ENCODE results near the gene LNX2. TPM values are rescaled to one million over a fixed set of nuclear protein-coding genes. Genes with fewer than 3 reads are reported as not detected.

The LNX2 gene
- 1 to 10 TPM; 4.6 to 7.5 (median 5.4) TPM for polyA plus RNA-seq (ENCODE audit: insufficient read length in 10 of 10)
- long read RNA-seq, donor 1 = 0 reads
- long read RNA-seq, donor 2 = 0 reads
- long read RNA-seq, donor 3 = 0 reads
- long read RNA-seq, donor 4, partial matches to known transcripts = 155 of 155 reads
- long read RNA-seq, donor 4, other reads (novel, unspliced or antisense) = 0 of 155 reads
- long read RNA-seq, donor 5, partial matches to known transcripts = 94 of 168 reads
- long read RNA-seq, donor 5, other reads (novel, unspliced or antisense) = 74 of 168 reads
- long read RNA-seq, donor 6, partial matches to known transcripts = 251 of 257 reads
- long read RNA-seq, donor 6, other reads (novel, unspliced or antisense) = 6 of 257 reads
- long read RNA-seq, donor 7, full-length matches to known transcripts = 1 of 154 reads
- long read RNA-seq, donor 7, partial matches to known transcripts = 153 of 154 reads
- long read RNA-seq, donor 7, other reads (novel, unspliced or antisense) = 0 of 154 reads
- long read RNA-seq, donor 8 = 0 reads
- long read RNA-seq, donor 9 = 0 reads

GRCh38 chr13:27620377-27621115, at the start of gene LNX2:
LNX2 (minus strand) TSS chr13:27620529; CDS start chr13:27581703, 38,826 bp downstream.
- DNase-seq = peak; percentile 97 to 98 (median 98)

DNA sequence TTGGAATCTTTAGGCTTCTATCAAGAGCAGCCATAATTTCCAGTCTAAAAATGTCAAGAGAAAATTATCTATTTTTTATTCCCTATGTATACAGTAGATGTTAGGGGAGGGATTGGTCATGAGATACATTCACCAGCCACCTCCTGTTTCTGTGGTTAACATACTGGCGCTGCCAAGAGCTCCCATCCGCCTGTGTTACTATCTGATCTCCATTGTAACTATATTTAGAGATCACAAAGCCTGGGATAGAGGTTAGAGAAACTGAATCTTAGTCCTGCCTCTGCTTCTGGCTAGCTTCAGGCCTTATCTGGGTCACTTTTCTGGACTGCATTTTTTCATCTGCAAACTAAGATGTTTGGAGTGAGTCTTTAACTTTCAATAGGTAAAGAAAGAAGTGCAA, 47.6 kb upstream of the LNX2 start:
- DNase-seq = no peak

DNA sequence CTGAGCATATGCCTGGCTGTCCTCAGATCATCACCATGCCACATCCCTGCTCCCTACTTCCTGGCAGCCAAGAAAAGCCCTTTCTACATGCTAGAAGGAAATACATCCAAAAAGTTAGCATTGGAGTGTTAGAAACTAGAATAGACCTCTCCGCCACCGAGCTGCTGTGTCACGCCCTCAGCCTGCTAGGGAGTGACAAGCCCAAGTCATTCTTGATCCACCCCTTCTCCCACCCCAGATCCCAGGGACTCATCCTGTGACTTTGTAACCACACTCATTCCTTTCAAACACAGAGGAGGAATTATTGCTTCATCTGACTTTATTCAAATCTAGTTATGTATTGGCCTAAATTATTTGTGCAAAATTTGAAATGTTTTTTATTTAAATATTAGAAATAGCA, 46.6 kb upstream of the LNX2 start:
- DNase-seq = no peak

DNA sequence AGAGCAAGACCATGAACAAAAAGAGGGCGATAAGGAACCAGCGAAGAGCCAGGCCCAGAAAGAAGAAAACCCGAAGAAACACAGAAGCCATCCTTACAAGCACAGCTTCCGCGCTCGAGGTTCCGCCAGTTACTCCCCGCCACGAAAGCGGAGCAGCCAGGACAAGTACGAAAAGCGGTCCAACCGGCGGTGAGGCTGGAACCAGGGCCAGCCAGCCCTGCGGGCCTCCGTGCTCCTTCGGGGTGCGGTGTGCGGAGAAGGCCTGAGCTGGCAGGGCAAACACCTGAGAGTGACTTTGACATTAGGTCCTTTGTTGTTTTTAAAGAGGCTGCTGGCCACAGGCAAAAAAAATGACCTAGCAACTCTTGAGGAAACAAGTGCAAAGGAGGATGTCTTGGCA, 45.4 kb upstream of the LNX2 start:
- no peak for DNase-seq

- DNase-seq = no peak
Observed at GRCh38 chr13:27665333-27665732, 45.0 kb upstream of the LNX2 start.

DNA sequence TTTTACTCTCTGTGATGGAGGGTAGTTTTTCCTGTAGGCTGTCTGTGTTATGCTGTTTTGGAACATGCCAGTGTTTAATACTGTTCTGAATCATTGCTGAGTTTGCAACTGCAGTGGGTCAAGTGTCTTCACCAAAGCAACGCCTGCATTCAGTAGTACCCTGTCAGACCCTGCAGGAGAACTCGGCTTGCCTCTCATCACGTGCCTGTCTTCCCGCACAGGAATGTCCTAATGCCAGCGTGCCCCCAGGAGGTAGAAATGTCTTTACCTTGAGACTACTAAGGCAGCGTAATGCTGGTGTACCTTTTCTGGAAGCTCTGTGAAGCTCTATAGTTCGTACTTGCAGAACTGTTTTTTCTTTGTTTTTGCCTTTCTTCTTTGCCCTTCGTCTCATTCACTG, 43.6 kb upstream of the LNX2 start:
- no peak for DNase-seq

GRCh38 chr13:27662738-27663470, 42.6 kb upstream of the LNX2 start:
- DNase-seq = no peak

GRCh38 chr13:27661017-27661416, 40.7 kb upstream of the LNX2 start:
- DNase-seq = no peak

DNA sequence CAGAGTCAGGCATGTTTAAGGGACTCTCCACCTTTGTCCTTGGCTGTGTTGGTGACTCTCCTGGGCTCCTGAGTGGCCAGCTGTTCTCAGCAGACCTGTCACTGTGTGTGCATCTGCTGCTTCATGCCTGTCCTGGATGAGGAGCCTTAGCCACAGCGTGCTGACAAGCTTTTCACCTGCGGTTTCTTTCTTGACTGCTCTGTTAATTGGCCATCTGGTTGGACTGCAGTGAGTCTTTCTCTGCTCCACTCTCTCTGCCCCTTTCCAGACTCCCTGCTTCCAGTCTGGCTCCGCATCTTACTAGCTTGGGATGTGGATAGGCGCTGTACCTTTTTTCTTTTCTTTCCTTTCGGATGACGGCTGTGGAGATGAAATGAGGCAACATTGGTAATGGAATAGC, 40.2 kb upstream of the LNX2 start:
- no peak for DNase-seq

GRCh38 chr13:27659145-27659865, 39.0 kb upstream of the LNX2 start:
- no peak for DNase-seq

GRCh38 chr13:27658546-27658945, 38.2 kb upstream of the LNX2 start:
- DNase-seq = peak in 1 of 3 donors; percentile 5

DNA sequence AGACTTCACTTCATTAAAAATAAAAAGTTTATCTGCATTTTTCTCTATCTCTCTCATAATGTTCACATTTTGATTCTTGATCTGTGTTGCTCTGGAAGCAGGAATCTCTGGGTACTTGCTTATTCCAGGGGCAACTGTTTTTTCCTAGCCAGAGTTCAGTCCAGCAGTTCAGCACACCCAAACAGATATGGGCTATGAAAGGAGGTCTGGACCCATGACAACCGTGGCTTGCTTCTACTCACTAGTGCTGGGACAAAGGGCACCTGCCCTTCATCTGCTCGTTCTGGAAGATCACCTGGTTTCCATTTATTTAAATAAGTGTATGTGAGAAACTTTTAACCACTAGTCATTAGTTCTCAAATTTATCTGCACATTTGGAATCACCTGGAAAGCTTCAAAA, 37.4 kb upstream of the LNX2 start:
- DNase-seq = no peak

GRCh38 chr13:27654816-27655215, 34.5 kb upstream of the LNX2 start:
- DNase-seq = no peak

- no peak for DNase-seq
Observed at GRCh38 chr13:27654059-27654458, 33.7 kb upstream of the LNX2 start.

DNA sequence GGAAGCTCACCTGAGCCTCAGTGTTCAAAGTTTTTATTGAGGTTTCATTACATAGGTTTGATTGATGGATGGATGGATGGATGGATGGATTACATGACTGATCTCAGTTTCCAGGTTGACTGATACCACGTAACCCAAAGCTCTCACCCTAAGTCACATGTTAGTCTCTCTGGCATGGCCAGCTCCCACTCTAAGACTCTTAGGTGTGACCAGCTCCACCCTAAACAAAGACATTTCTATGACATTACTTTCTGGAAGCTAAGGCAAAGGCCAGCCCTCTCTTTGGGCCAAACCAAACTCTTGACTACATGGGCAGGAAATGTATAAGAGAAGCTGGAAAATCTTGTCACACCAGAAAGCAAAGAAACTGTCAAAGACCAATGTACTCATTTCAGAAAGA, 30.0 kb upstream of the LNX2 start:
- DNase-seq = no peak

DNA sequence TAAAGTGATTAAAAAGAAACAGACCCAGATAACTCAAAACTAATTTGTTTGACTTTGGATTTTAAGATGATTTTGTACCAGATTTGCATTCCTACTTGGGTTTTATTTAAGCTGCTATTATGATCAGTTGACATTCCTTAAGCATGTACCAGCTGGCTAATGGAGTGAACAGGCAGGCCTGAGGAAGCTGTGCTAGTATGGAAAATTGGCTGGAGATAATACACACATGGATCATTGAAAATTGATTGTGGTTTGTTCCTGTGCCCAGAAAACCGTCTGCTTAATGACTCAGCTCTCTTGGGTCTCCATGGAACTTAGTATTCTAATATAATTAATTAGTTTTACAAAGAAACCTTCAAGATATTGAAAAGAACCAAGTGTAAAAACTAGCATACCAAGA, 24.0 kb upstream of the LNX2 start:
- DNase-seq = peak; percentile 51 to 67 (median 57)

- no peak for DNase-seq
Observed at GRCh38 chr13:27643334-27644132, 23.2 kb upstream of the LNX2 start.

DNA sequence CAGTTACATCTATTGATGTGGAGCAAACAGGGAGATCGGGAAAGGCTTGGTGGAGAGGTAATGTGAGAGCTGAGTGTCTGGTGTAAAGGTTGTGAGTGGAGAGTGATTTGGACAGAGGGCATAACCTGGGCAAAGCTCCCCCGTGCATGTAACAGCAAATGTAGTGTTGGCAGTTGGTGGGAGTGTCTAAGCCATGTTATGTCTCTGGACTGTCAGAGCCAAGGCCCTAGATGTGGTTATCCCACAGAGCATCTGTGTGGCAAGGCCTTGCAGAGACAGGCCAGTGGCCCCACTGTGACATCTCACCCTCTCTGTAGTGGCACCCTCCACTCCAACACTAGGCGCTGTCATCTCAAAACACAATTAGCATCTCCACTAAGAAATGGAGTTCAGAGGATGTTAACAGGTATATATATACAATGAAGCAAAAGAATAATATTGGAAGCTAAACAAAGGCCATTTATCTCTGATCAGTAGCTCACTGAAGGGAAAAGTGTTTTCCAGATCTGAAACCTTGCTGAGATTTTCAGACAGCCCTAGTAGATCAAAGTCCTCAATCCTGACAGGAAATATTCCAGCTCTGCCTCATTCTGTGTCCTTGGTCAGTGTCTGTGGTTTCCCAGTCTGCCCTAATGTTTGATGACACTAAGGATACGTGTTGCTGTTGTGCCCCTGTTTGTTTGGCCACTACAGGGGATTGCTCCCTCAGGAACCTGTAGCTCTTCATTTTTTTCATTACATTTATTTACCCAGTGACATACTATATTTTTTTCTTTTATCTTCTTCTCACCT, 21.6 kb upstream of the LNX2 start:
- DNase-seq = no peak

DNA sequence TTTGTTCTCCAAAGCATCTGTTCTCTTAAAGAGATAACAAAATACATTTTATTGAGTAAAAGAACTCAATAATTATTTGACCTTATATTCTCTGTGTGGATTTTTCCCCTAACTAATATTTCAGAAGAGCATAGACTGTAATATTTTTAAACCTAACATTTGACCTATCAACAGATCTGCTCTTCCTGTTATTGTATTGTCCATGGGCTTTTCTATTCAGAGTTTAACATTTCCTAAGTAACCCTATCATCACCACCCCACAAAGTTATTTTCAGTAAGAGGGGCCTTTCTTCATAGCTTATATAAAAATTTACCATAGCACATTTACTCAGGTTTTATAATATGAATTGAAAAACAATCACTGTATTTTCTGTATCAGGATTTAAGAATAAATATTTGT, 18.9 kb upstream of the LNX2 start:
- DNase-seq = no peak

DNA sequence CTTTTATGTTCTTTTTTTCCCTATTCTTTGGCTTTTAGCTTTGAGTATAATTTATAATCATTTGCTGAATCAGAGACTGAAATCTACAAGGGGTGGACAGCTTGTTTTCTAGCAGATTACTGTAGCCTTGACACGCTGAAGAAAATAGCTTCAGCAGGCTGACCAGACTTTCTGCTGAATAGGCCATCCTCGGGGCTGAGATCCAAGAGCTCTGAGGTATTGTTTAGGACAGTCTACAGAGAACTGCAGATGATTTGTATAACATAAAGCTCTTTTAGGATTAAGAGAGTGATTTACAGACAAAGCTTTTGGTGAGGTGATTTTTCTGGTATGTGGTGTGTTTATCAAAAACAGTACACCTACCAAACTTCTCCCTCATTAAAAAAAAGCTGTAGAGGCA, 18.2 kb upstream of the LNX2 start:
- DNase-seq = peak; percentile 33 to 79 (median 64)
